WTC11 (cell line): ENCODE measurements around the gene SH3BP2.

ENCODE experiments used
- FOXP1 ChIP-seq: sonication (generic); formaldehyde crosslinking; IDR thresholded peaks from 2 replicates; pipeline ENCODE4 v1.8.0; 2022; ENCODE audit warnings: missing genetic modification reagents, mild to moderate bottlenecking, moderate library complexity, borderline replicate concordance
- TF ChIP-seq, protein P1 (sequence below): fragments of 200-600 bp; IDR thresholded peaks from 2 replicates; pipeline ENCODE4 v1.8.0; 2022; ENCODE audit warnings: antibody characterized with exemption
- TF ChIP-seq, protein P2 (sequence below): sonication (generic); formaldehyde crosslinking; IDR thresholded peaks from 2 replicates; pipeline ENCODE4 v1.8.1; 2023; ENCODE audit warnings: mild to moderate bottlenecking, missing genetic modification reagents, moderate library complexity

DNA sequence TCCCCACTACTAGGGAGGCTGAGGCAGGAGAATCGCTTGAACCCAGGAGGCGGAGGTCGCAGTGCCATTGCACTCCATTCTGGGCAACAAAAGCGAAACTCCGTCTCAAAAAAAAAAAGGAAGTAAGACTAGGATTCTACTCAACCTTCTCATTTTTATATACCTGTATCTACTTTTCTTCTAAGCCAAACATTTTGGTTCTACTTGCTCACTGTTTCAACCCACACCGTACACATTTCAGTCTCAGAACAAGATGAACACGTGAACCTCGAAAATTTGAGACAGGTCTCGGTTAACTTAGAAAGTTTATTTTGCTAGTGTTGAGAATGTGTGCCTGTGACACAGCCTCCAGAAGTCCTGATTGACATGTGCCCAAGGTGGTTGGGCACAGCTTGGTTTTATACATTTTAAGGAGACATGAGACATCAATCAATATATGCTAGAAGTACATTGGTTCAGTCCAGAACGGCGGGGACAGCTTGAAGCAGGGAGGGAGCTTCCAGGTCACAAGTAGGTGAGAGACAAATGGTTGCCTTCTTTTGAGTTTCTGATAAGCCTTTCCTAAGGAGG lies 54.5 kb downstream of the SH3BP2 start:
- no peak for TF ChIP-seq FOXP1 (CRISPR knock-in tag)
- TF ChIP-seq, protein P1, sequence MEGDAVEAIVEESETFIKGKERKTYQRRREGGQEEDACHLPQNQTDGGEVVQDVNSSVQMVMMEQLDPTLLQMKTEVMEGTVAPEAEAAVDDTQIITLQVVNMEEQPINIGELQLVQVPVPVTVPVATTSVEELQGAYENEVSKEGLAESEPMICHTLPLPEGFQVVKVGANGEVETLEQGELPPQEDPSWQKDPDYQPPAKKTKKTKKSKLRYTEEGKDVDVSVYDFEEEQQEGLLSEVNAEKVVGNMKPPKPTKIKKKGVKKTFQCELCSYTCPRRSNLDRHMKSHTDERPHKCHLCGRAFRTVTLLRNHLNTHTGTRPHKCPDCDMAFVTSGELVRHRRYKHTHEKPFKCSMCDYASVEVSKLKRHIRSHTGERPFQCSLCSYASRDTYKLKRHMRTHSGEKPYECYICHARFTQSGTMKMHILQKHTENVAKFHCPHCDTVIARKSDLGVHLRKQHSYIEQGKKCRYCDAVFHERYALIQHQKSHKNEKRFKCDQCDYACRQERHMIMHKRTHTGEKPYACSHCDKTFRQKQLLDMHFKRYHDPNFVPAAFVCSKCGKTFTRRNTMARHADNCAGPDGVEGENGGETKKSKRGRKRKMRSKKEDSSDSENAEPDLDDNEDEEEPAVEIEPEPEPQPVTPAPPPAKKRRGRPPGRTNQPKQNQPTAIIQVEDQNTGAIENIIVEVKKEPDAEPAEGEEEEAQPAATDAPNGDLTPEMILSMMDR = no peak
- TF ChIP-seq, protein P2, sequence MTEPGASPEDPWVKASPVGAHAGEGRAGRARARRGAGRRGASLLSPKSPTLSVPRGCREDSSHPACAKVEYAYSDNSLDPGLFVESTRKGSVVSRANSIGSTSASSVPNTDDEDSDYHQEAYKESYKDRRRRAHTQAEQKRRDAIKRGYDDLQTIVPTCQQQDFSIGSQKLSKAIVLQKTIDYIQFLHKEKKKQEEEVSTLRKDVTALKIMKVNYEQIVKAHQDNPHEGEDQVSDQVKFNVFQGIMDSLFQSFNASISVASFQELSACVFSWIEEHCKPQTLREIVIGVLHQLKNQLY (CRISPR knock-in tag) = no peak
